Measurements from ENCODE around the gene ZNF148. TPM values are rescaled to one million over a fixed set of nuclear protein-coding genes. Genes with fewer than 3 reads are reported as not detected.

Gene ZNF148
- total RNA-seq, 1 donor from 2014 or later = 44.5 TPM

DNA sequence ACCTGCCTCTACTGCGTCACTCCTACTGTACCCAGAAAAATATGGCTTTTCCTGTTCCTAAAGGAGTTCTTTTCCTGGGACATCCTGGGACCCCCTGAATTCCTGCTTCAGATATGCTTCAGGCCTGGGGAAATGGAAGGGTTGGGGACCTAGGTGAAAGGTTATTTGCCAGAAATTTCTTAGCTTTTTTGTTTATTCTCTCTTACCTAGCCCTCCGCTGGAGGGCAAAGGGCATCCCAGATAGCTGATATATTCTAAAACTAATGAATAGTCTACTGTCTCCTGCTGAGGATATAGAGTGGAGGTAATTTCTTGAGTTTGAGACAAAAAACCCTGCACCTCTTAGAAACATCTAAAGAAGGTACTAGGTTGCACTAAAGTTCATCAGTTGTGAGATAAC, 3.6 kb upstream of the ZNF148 start:
- Histone ChIP-seq H3K27me3 (ENCODE audit: insufficient read depth, low read length) (no peaks in the 10 kb centered on the region), H3K4me2 (ENCODE audit: low read length) (no peak overlapping the region), H3K36me3 (ENCODE audit: insufficient read depth, low read length) (no peaks in the 10 kb centered on the region), H3K4me1 (ENCODE audit: insufficient read depth, low read length) (peaks cover 15% of the 10 kb centered on the region), H3K27ac (ENCODE audit: low read depth, low read length) (no peak overlapping the region), H3K79me2 (ENCODE audit: insufficient read depth, low read length) (peaks cover 18% of the 10 kb centered on the region), H4K20me1 (ENCODE audit: insufficient read depth, low read length) (peaks cover 7% of the 10 kb centered on the region), H3K9me3 (ENCODE audit: insufficient read depth, low read depth, low read length) (no peaks in the 10 kb centered on the region), H3K4me3 (ENCODE audit: insufficient read depth, low read depth, low read length) (no peak overlapping the region), H2AFZ (ENCODE audit: low read depth, low read length) (no peak overlapping the region), H3K9ac (ENCODE audit: low read length) (no peak overlapping the region)
- Mint-ChIP-seq H3K9me3 (ENCODE audit: unreplicated experiment) (no peaks in the 10 kb centered on the region), H3K36me3 (ENCODE audit: low read depth, unreplicated experiment) (no peaks in the 10 kb centered on the region), H3K4me3 (ENCODE audit: unreplicated experiment) (no peak overlapping the region), H3K4me1 (ENCODE audit: low read depth, unreplicated experiment) (peaks cover 14% of the 10 kb centered on the region), H3K27me3 (ENCODE audit: low read depth, unreplicated experiment) (no peaks in the 10 kb centered on the region), H3K27ac (ENCODE audit: unreplicated experiment) (no peak overlapping the region)
- FAIRE-seq (no peak), DNase-seq (ENCODE audit: low read depth) (no peak)
- TF ChIP-seq EZH2 (IDR thresholded peaks at IDR 0.05; ENCODE audit: insufficient read depth, low read length) (no peak), CTCF (IDR thresholded peaks at IDR 0.05; ENCODE audit: insufficient read depth, low read depth, low read length) (no peak)

DNA sequence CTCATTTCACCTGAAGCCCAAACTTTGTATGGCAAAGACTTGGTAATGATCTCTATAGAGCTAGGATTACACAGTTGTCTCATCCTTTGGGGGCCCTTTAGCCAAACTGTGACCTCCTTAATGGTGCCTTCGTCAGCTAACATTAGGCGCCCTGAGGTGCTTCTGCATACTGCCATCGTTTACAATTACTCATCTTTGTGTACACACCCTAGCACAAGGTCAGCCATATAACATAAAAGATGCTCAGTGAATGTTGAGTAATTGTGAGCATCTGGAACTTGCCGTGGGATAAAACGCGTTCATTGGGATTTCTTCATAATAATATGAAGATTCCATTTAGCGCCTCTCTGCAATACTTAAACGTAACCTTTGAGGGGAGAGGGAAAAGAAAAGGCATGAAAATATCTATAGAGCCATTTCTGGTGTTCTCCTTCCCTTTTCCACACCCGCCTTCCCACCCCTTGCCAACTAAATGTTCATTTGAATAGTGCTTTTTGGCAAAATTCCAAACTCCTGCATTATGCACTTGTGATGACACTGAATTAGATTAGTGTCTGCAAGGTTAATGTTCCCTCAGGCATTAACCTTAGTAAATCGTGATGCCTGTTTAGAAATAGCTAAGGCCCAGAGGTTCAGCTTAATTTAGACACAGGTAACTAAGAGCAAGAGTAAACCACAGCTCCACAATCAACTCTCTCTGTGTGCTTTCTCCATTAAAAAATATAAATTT, 990 bp upstream of the ZNF148 start:
- Histone ChIP-seq H3K9ac (ENCODE audit: low read length) (peak overlapping the region; percentile 97), H4K20me1 (ENCODE audit: insufficient read depth, low read length) (peaks cover 17% of the 10 kb centered on the region), H3K4me3 (ENCODE audit: insufficient read depth, low read depth, low read length) (peak overlapping the region; percentile 96), H2AFZ (ENCODE audit: low read depth, low read length) (peak overlapping the region; percentile 91), H3K79me2 (ENCODE audit: insufficient read depth, low read length) (peaks cover 44% of the 10 kb centered on the region), H3K4me2 (ENCODE audit: low read length) (peak overlapping the region; percentile 97), H3K27ac (ENCODE audit: low read depth, low read length) (peak overlapping the region; percentile 90), H3K27me3 (ENCODE audit: insufficient read depth, low read length) (no peaks in the 10 kb centered on the region), H3K36me3 (ENCODE audit: insufficient read depth, low read length) (no peaks in the 10 kb centered on the region), H3K9me3 (ENCODE audit: insufficient read depth, low read depth, low read length) (no peaks in the 10 kb centered on the region), H3K4me1 (ENCODE audit: insufficient read depth, low read length) (peaks cover 15% of the 10 kb centered on the region)
- H3K4me1 Mint-ChIP-seq (ENCODE audit: low read depth, unreplicated experiment) = peaks cover 15% of the 10 kb centered on the region
- DNase-seq (ENCODE audit: low read depth) = no peak
- no peaks in the 10 kb centered on the region for H3K36me3 Mint-ChIP-seq (ENCODE audit: low read depth, unreplicated experiment)
- H3K27me3 Mint-ChIP-seq (ENCODE audit: low read depth, unreplicated experiment) = no peaks in the 10 kb centered on the region
- no peak for TF ChIP-seq CTCF (IDR thresholded peaks at IDR 0.05; ENCODE audit: insufficient read depth, low read depth, low read length)
- TF ChIP-seq EZH2 (IDR thresholded peaks at IDR 0.05; ENCODE audit: insufficient read depth, low read length) = no peak
- peak overlapping the region; percentile 90 for H3K4me3 Mint-ChIP-seq (ENCODE audit: unreplicated experiment)
- no peaks in the 10 kb centered on the region for H3K9me3 Mint-ChIP-seq (ENCODE audit: unreplicated experiment)
- H3K27ac Mint-ChIP-seq (ENCODE audit: unreplicated experiment) = peak overlapping the region; percentile 89
- no peak for FAIRE-seq

DNA sequence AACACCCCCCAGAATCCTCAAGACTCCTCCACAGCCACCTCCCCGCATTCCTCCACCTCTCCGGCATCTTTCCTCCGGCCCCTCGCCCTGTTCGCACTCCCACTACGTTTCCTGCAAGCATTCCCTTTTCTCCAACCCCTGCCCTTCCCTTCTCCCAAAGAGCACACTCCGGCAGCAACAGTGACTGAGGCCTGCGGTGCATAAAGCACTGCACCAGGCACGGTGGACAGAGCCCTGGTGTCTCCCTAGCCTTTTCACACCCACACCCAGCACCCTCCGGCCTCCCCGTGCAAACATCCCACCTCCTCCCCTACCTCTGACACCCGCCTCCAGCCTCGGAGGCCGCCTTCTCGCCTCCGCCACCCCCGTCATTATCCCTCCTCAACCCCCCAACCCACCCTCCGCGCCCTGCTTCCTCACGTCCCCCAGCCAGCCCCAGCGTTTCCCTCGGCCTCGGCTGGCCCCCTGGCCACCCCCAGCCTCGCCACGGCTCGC, 577 bp downstream of the ZNF148 start:
- H3K27me3 Mint-ChIP-seq (ENCODE audit: low read depth, unreplicated experiment) = no peaks in the 10 kb centered on the region
- DNase-seq (ENCODE audit: low read depth) (peak; percentile 49), FAIRE-seq (no peak)
- no peaks in the 10 kb centered on the region for H3K9me3 Mint-ChIP-seq (ENCODE audit: unreplicated experiment)
- peaks cover 19% of the 10 kb centered on the region for H3K4me1 Mint-ChIP-seq (ENCODE audit: low read depth, unreplicated experiment)
- H3K27ac Mint-ChIP-seq (ENCODE audit: unreplicated experiment) = peak overlapping the region; percentile 79
- H3K4me1 ChIP-seq (ENCODE audit: insufficient read depth, low read length) = peaks cover 15% of the 10 kb centered on the region
- peaks cover 2% of the 10 kb centered on the region for H3K36me3 Mint-ChIP-seq (ENCODE audit: low read depth, unreplicated experiment)
- no peaks in the 10 kb centered on the region for H3K9me3 ChIP-seq (ENCODE audit: insufficient read depth, low read depth, low read length)
- H3K36me3 ChIP-seq (ENCODE audit: insufficient read depth, low read length) = no peaks in the 10 kb centered on the region
- peak overlapping the region; percentile 97 for H3K4me3 Mint-ChIP-seq (ENCODE audit: unreplicated experiment)
- peak overlapping the region; percentile 96 for H3K4me3 ChIP-seq (ENCODE audit: insufficient read depth, low read depth, low read length)
- H3K9ac ChIP-seq (ENCODE audit: low read length) = peak overlapping the region; percentile 97
- H3K79me2 ChIP-seq (ENCODE audit: insufficient read depth, low read length) = peaks cover 60% of the 10 kb centered on the region
- TF ChIP-seq EZH2 (IDR thresholded peaks at IDR 0.05; ENCODE audit: insufficient read depth, low read length) = no peak
- no peak for TF ChIP-seq CTCF (IDR thresholded peaks at IDR 0.05; ENCODE audit: insufficient read depth, low read depth, low read length)
- H3K27me3 ChIP-seq (ENCODE audit: insufficient read depth, low read length) = no peaks in the 10 kb centered on the region
- H4K20me1 ChIP-seq (ENCODE audit: insufficient read depth, low read length) = peaks cover 32% of the 10 kb centered on the region
- peak overlapping the region; percentile 76 for H2AFZ ChIP-seq (ENCODE audit: low read depth, low read length)
- peak overlapping the region; percentile 90 for H3K27ac ChIP-seq (ENCODE audit: low read depth, low read length)
- H3K4me2 ChIP-seq (ENCODE audit: low read length) = peak overlapping the region; percentile 97

All from astrocyte (in vitro differentiated cells and primary cell).